Thyroid gland (tissue), 4 donors: ENCODE results near the gene DISC1.

ENCODE experiments used
- CTCF ChIP-seq, 6 experiments: fragments of 200-600 bp in 3 of 6; fragments of 450-650 bp in 3 of 6; sonication (generic) in 3 of 6; IDR thresholded peaks; one replicate each; pipeline ENCODE4 v1.5.1; 2016 to 2019; ENCODE audit warnings: antibody characterized with exemption in 6 of 6, mild to moderate bottlenecking in 2 of 6, inconsistent platforms in 1 of 6, moderate library complexity in 1 of 6
- POLR2A ChIP-seq, 2 donors: fragments of 450-650 bp; IDR thresholded peaks; one replicate each; pipeline ENCODE4 v1.6.1; 2017; ENCODE audit warnings: antibody characterized with exemption in 2 of 2, mild to moderate bottlenecking in 2 of 2, moderate library complexity in 1 of 2

- TF ChIP-seq CTCF (IDR thresholded peaks at IDR 0.05) (no peak), POLR2A (IDR thresholded peaks at IDR 0.05) (no peak)
These were observed 136.9 kb downstream of the DISC1 start for GRCh38 chr1:231763456-231763855.
